Smooth muscle cell (in vitro differentiated cells): ENCODE results near the gene DACT2. TPM values are rescaled to one million over a fixed set of nuclear protein-coding genes. Genes with fewer than 3 reads are reported as not detected.

Source experiments
- DNase-seq: peaks from one replicate; lab custom pipeline; 2025; ENCODE audit not compliant: unreplicated experiment; lab: John Stamatoyannopoulos, UW
- H2AFZ ChIP-seq: fragments of 200-600 bp; sonication (generic); 2 replicates; pipeline ENCODE4 v1.6.0; 2016; ENCODE audit warnings: antibody characterized with exemption, low read depth, mild to moderate bottlenecking
- H3F3A ChIP-seq: fragments of 200-600 bp; sonication (generic); 2 replicates; pipeline ENCODE4 v1.6.0; 2017; ENCODE audit warnings: antibody characterized with exemption, low read depth
- H3K27ac ChIP-seq: fragments of 200-600 bp; sonication (generic); 2 replicates; pipeline ENCODE4 v1.5.1; 2016; ENCODE audit warnings: low read depth, mild to moderate bottlenecking
- H3K27me3 ChIP-seq: fragments of 200-600 bp; sonication (generic); 2 replicates; pipeline ENCODE4 v1.6.1; 2016; ENCODE audit warnings: low read depth, mild to moderate bottlenecking
- H3K36me3 ChIP-seq: fragments of 200-600 bp; sonication (generic); 2 replicates; pipeline ENCODE4 v1.5.1; 2016; ENCODE audit warnings: low read depth
- H3K4me1 ChIP-seq: fragments of 200-600 bp; sonication (generic); 2 replicates; pipeline ENCODE4 v1.5.1; 2016; ENCODE audit warnings: low read depth
- H3K4me2 ChIP-seq: fragments of 200-600 bp; sonication (generic); 2 replicates; pipeline ENCODE4 v1.6.0; 2016; ENCODE audit warnings: mild to moderate bottlenecking
- H3K4me3 ChIP-seq: fragments of 200-600 bp; sonication (generic); 2 replicates; pipeline ENCODE4 v1.5.1; 2016; ENCODE audit warnings: mild to moderate bottlenecking
- H3K79me2 ChIP-seq: fragments of 200-600 bp; sonication (generic); 2 replicates; pipeline ENCODE4 v1.6.0; 2016; ENCODE audit warnings: low read depth, mild to moderate bottlenecking
- H3K9ac ChIP-seq: fragments of 200-600 bp; sonication (generic); 2 replicates; pipeline ENCODE4 v1.6.0; 2016; ENCODE audit warnings: low read depth
- H3K9me3 ChIP-seq: fragments of 200-600 bp; sonication (generic); replicated peaks from 2 replicates; pipeline ENCODE4 v1.5.1; 2016; ENCODE audit warnings: low read depth
- H4K20me1 ChIP-seq: fragments of 200-600 bp; sonication (generic); 2 replicates; pipeline ENCODE4 v1.6.0; 2016; ENCODE audit warnings: low read depth
- WGBS: methylation state at CpG from one replicate; pipeline ENCODE4 v1.1.7; 2016; ENCODE audit warnings: low lambda C conversion rate; 5-methylcytosine and 5-hydroxymethylcytosine counted together
- polyA plus RNA-seq: library from polyadenylated mRNA; unstranded; fragments of >200 nt; fragmentation: Nextera tagmentation; extraction: Ambion mirVana; gene quantifications from 2 replicates; pipeline ENCODE4 v1.2.1, GENCODE V29; 2016
- total RNA-seq: library from RNA; depleted of rRNA; stranded (reverse); fragments of >200 nt; gene quantifications from 2 replicates; pipeline ENCODE4 v1.2.3, GENCODE V29; 2014
- TF ChIP-seq, protein P1 (sequence below): fragments of 200-600 bp; sonication (generic); IDR thresholded peaks from 2 replicates; pipeline ENCODE4 v1.5.1; 2017; ENCODE audit warnings: borderline replicate concordance, mild to moderate bottlenecking, antibody characterized with exemption; ENCODE audit not compliant: insufficient read depth, poor library complexity, severe bottlenecking

The DACT2 gene
- total and polyA plus RNA-seq, 2 experiments from 2014 or later: 0.06 to 0.18 TPM

DNA sequence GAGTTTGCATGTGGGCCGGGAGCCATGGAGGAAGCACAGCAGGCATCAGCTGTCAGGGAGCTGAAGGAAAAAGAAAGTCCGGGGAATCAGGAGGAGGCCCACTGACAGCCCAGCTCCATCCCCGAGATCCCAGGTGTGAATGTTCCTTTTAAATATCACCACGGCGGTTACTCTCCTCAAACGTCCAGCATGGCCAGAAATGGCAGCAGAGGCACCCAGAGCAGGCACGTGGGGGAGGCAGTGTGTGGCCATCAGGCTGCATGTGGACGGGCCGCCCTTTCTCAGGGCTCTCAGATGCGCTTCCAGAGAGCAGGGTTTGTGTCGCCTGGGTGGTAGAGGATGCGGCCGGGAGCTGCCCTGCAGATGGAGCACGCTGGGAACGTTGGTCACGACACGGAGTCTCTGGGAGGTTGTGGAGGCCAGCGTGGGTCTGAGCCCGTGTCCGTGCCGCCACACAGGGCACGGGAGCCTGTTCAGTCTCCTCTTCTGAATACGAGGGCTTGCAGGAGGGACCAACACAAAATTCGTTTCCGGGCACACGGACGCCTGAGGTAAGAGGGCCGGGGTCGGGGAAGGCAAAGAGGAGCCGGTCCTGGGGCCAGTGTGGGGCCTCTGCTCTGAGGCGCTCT is 45.3 kb upstream of the DACT2 start:
- H3K79me2 ChIP-seq: no peaks in the 10 kb centered on the region
- no peak overlapping the region for H3K4me3 ChIP-seq
- 90% methylated on average over 31 of the region's 31 CpGs for WGBS
- H3K4me1 ChIP-seq: no peaks in the 10 kb centered on the region
- no peaks in the 10 kb centered on the region for H3K27me3 ChIP-seq
- TF ChIP-seq, protein P1, sequence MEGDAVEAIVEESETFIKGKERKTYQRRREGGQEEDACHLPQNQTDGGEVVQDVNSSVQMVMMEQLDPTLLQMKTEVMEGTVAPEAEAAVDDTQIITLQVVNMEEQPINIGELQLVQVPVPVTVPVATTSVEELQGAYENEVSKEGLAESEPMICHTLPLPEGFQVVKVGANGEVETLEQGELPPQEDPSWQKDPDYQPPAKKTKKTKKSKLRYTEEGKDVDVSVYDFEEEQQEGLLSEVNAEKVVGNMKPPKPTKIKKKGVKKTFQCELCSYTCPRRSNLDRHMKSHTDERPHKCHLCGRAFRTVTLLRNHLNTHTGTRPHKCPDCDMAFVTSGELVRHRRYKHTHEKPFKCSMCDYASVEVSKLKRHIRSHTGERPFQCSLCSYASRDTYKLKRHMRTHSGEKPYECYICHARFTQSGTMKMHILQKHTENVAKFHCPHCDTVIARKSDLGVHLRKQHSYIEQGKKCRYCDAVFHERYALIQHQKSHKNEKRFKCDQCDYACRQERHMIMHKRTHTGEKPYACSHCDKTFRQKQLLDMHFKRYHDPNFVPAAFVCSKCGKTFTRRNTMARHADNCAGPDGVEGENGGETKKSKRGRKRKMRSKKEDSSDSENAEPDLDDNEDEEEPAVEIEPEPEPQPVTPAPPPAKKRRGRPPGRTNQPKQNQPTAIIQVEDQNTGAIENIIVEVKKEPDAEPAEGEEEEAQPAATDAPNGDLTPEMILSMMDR: no peak
- H2AFZ ChIP-seq: no peak overlapping the region
- H3K36me3 ChIP-seq: no peaks in the 10 kb centered on the region
- H3K9me3 ChIP-seq: no peaks in the 10 kb centered on the region
- no peaks in the 10 kb centered on the region for H3F3A ChIP-seq
- H3K4me2 ChIP-seq: no peak overlapping the region
- H3K9ac ChIP-seq: no peak overlapping the region
- no peaks in the 10 kb centered on the region for H4K20me1 ChIP-seq
- no peak overlapping the region for H3K27ac ChIP-seq
- no peak for DNase-seq

DNA sequence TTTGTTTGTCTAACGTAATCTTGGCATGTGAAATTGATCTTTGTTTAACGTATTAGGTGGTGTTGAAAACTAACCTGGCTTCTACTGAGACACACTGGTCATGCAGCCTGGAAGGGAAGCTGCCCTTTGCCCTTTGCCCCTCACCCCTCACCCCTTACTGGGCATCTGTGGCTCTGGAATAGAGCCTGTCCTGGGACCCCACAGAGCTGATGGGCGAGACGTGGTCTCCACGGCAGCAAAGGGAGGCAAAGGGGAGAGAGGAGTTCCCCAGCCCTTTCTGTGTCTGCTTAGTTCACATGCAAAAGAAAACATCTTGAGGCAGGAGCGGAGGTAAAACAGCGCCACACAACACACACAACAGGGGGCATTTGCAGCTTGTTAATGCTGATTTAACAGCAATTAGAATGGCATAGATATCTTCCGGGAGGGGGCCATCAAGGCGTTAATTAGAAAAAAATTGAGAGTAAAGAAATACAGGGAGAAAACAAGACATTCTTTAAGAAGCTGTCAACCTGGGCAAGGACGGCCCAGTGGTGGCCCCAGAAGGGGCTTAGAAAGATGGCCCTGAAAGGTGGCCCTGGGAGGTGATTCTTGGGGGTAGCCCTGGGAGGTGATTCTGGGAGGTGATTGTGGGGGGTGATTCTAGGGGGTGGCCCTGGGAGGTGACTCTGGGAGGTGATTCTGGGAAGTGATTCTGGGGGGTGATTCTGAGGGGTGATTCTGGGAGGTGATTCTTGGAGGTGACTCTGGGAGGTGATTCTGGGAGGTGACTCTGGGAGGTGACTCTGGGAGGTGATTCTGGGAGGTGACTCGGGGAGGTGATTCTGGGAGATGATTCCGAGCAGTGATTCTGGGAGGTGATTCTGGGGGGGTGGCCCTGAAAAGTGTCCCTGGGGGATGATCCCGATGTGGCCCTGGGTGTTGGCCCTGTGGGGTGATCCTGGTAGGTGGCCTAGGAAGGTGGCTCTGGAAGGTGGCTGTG is 44.5 kb upstream of the DACT2 start:
- H3K9ac ChIP-seq: no peak overlapping the region
- H3K27me3 ChIP-seq: no peaks in the 10 kb centered on the region
- H3K4me2 ChIP-seq: no peak overlapping the region
- TF ChIP-seq, protein P1: no peak
- no peaks in the 10 kb centered on the region for H3K79me2 ChIP-seq
- H3F3A ChIP-seq: no peaks in the 10 kb centered on the region
- H3K4me3 ChIP-seq: no peak overlapping the region
- no peaks in the 10 kb centered on the region for H3K36me3 ChIP-seq
- no peak overlapping the region for H2AFZ ChIP-seq
- DNase-seq: no peak
- H4K20me1 ChIP-seq: no peaks in the 10 kb centered on the region
- no peak overlapping the region for H3K27ac ChIP-seq
- no peaks in the 10 kb centered on the region for H3K9me3 ChIP-seq
- 82% methylated on average over 13 of the region's 13 CpGs for WGBS
- no peaks in the 10 kb centered on the region for H3K4me1 ChIP-seq

DNA sequence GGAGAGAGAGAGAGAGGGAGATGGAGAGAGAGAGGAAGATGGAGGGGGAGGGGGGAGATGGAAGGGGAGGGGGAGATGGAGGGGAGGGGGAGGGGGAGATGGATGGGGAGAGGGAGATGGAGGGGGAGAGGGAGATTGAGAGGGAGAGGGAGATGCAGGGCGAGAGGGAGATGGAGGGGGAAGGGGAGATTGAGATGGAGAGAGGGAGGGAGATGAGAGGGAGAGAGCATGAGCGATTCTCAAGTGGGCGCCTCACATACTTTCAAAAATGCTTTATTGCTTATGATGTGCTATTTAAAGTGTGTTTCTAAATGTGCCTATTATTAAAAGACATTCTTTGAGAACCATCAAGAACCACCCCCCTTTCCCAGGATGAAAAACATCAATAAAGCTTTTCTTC is 43.7 kb upstream of the DACT2 start:
- no peaks in the 10 kb centered on the region for H4K20me1 ChIP-seq
- no peak overlapping the region for H3K9ac ChIP-seq
- H3K27me3 ChIP-seq: no peaks in the 10 kb centered on the region
- 69% methylated on average over 2 of the region's 3 CpGs for WGBS
- H2AFZ ChIP-seq: no peak overlapping the region
- no peaks in the 10 kb centered on the region for H3K79me2 ChIP-seq
- H3K4me2 ChIP-seq: no peak overlapping the region
- TF ChIP-seq, protein P1: no peak
- no peak overlapping the region for H3K4me3 ChIP-seq
- H3F3A ChIP-seq: no peaks in the 10 kb centered on the region
- DNase-seq: no peak
- H3K4me1 ChIP-seq: no peaks in the 10 kb centered on the region
- no peaks in the 10 kb centered on the region for H3K9me3 ChIP-seq
- H3K27ac ChIP-seq: no peak overlapping the region
- H3K36me3 ChIP-seq: no peaks in the 10 kb centered on the region
